SK-N-SH treated with all-trans-retinoic acid at 6 μM for 48 hours (cell line): ENCODE results near the gene PNPLA7.

ENCODE experiments used
- PPARA ChIP-seq: fragments of 250-450 bp; sonication (Bioruptor Pico); IDR thresholded peaks from 2 replicates; pipeline ENCODE4 v1.5.0; 2020; ENCODE audit warnings: mild to moderate bottlenecking, borderline replicate concordance
- RARB ChIP-seq: fragments of 250-450 bp; sonication (Bioruptor Pico); IDR thresholded peaks from 2 replicates; pipeline ENCODE4 v1.8.0; 2021; ENCODE audit warnings: mild to moderate bottlenecking, moderate library complexity
- TOX ChIP-seq: fragments of 250-450 bp; sonication (Bioruptor Pico); IDR thresholded peaks from 2 replicates; pipeline ENCODE4 v1.8.0; 2021; ENCODE audit warnings: mild to moderate bottlenecking, moderate library complexity, borderline replicate concordance
- ZFP3 ChIP-seq: fragments of 250-450 bp; sonication (Bioruptor Pico); IDR thresholded peaks from 2 replicates; pipeline ENCODE4 v1.5.0; 2020; ENCODE audit warnings: mild to moderate bottlenecking, moderate library complexity
- ZNF8 ChIP-seq: fragments of 450-650 bp; formaldehyde crosslinking; IDR thresholded peaks from 2 replicates; pipeline ENCODE4 v1.5.0; 2020; ENCODE audit warnings: mild to moderate bottlenecking, moderate library complexity
- TF ChIP-seq, protein P1 (sequence below): fragments of 250-450 bp; sonication (Bioruptor Pico); IDR thresholded peaks from 2 replicates; pipeline ENCODE4 v1.8.0; 2020; ENCODE audit warnings: mild to moderate bottlenecking, moderate library complexity, borderline replicate concordance

DNA sequence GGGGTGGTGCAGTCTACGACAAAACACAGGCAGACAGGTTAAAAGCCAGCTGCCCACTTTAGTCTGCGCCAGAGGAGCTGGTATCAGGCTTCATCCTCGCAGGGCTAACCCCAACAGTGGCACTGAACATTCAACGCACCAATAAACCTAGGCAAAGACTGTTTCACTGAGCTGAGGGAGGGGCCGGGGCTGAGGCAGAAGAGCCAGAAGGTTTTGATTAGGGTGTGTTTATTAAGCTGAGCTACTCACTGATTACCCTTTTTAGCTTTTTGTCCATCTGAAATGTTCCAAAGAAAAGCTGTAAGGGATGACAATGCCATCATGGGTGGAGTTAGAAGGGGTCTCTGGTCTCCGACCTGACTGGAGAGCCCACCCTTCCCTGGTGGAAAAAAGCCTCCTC, 38.7 kb upstream of the PNPLA7 start:
- no peak for TF ChIP-seq TOX
- no peak for TF ChIP-seq PPARA (CRISPR knock-in tag)
- no peak for TF ChIP-seq RARB (CRISPR knock-in tag)
- TF ChIP-seq ZFP3 = no peak
- TF ChIP-seq, protein P1, sequence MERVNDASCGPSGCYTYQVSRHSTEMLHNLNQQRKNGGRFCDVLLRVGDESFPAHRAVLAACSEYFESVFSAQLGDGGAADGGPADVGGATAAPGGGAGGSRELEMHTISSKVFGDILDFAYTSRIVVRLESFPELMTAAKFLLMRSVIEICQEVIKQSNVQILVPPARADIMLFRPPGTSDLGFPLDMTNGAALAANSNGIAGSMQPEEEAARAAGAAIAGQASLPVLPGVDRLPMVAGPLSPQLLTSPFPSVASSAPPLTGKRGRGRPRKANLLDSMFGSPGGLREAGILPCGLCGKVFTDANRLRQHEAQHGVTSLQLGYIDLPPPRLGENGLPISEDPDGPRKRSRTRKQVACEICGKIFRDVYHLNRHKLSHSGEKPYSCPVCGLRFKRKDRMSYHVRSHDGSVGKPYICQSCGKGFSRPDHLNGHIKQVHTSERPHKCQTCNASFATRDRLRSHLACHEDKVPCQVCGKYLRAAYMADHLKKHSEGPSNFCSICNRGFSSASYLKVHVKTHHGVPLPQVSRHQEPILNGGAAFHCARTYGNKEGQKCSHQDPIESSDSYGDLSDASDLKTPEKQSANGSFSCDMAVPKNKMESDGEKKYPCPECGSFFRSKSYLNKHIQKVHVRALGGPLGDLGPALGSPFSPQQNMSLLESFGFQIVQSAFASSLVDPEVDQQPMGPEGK = no peak
- TF ChIP-seq ZNF8 (CRISPR knock-in tag) = no peak
